ENCODE data around the gene CAMK2B. TPM values are rescaled to one million over a fixed set of nuclear protein-coding genes. Genes with fewer than 3 reads are reported as not detected.
"Not testable (repeated sequence)": the region's sequence is repeated elsewhere in the genome, so short reads cannot be mapped to it uniquely, and the experiment has no call there.

Gene CAMK2B
- total and polyA plus RNA-seq, 2 of the 13 experiments (the other 11 are each of a cell fraction or from before 2014, with no cell fraction given) = 0.27 to 0.48 TPM

GRCh38 chr7:44175730-44176129 lies 149.7 kb downstream of the CAMK2B start:
- Histone ChIP-seq H2AFZ (ENCODE audit: low read length) (no peak overlapping the region), H3K27me3 (ENCODE audit: control insufficient read depth in 1 of 2, insufficient read depth in 2 of 2, low read length in 2 of 2) (peaks cover 0 to 9% of the 10 kb centered on the region in 2 experiments; a peak in 3 of 5 replicates), H3K9ac (ENCODE audit: insufficient read depth, low read depth, low read length) (no peak overlapping the region), H3K9me3 (ENCODE audit: low read length) (no peaks in the 10 kb centered on the region), H3K79me2 (ENCODE audit: insufficient read depth, low read length) (no peaks in the 10 kb centered on the region), H3K27ac (ENCODE audit: extremely low read length, insufficient read depth, low read length) (no peak overlapping the region), H4K20me1 (ENCODE audit: insufficient read depth, low read length) (no peaks in the 10 kb centered on the region), H3K36me3 (replicated peaks in 1 of 2; ENCODE audit: control insufficient read depth in 1 of 2, insufficient read depth in 2 of 2, low read length in 2 of 2) (no peaks in the 10 kb centered on the region), H3K4me2 (ENCODE audit: low read depth, low read length) (no peak overlapping the region), H3K4me1 (ENCODE audit: insufficient read depth, low read length) (no peaks in the 10 kb centered on the region), H3K4me3 (replicated peaks in 1 of 3; ENCODE audit: insufficient read depth in 1 of 3, low read depth in 2 of 3, low read length in 3 of 3) (no peak overlapping the region)
- WGBS (ENCODE audit: low lambda C conversion rate) = 10% methylated on average over 3 of the region's 3 CpGs
- intact Hi-C loops (cut with micrococcal nuclease; ENCODE audit: unreplicated experiment) (no loop called here), in situ Hi-C loops (cut with HindIII; ENCODE audit: extremely low pct_ligation_motif_present, low pct_unique_long_range_greater_than_20kb) (no loop called here)
- FAIRE-seq (no peak), DNase-seq (ENCODE audit: low spot score) (no peak), ATAC-seq (no peak)
- POLR2A ChIA-PET = no interaction called here
- CTCF ChIA-PET (ENCODE audit: low intra/inter-chr PET ratio, low total read pairs) = no interaction called here
- BruUV-seq (replicated peaks) = no TSS peak
- TF ChIP-seq ZNF503 (CRISPR knock-in tag; IDR thresholded peaks at IDR 0.05) = no peak
- no peak for TF ChIP-seq ZBTB34 (CRISPR knock-in tag; IDR thresholded peaks at IDR 0.05)
- TF ChIP-seq ZNF746 (CRISPR knock-in tag; IDR thresholded peaks at IDR 0.05) = no peak
- TF ChIP-seq PHF5A (CRISPR knock-in tag; IDR thresholded peaks at IDR 0.05; ENCODE audit: low read depth, unreplicated experiment) = no peak
- TF ChIP-seq SRSF4 (IDR thresholded peaks at IDR 0.05; ENCODE audit: low read depth, low read length, poor library complexity, severe bottlenecking) = no peak
- TF ChIP-seq ZKSCAN1 (IDR thresholded peaks at IDR 0.05; ENCODE audit: low read length) = no peak
- no peak for TF ChIP-seq ADNP (CRISPR knock-in tag; IDR thresholded peaks at IDR 0.05)
- TF ChIP-seq IRF9 (CRISPR knock-in tag; IDR thresholded peaks at IDR 0.05; ENCODE audit: borderline replicate concordance) = no peak
- TF ChIP-seq ZNF878 (CRISPR knock-in tag; IDR thresholded peaks at IDR 0.05) = no peak
- TF ChIP-seq KLF13 (CRISPR knock-in tag; IDR thresholded peaks at IDR 0.05) = no peak
- TF ChIP-seq HES4 (CRISPR knock-in tag; IDR thresholded peaks at IDR 0.05; ENCODE audit: borderline replicate concordance) = no peak

GRCh38 chr7:44174694-44174948 lies 150.8 kb downstream of the CAMK2B start:
- H3K36me3 ChIP-seq (replicated peaks in 1 of 2; ENCODE audit: control insufficient read depth in 1 of 2, insufficient read depth in 2 of 2, low read length in 2 of 2); FAIRE-seq; intact Hi-C loops (cut with micrococcal nuclease; ENCODE audit: unreplicated experiment); H3K4me2 ChIP-seq (ENCODE audit: low read depth, low read length); H3K9me3 ChIP-seq (ENCODE audit: low read length); H3K4me1 ChIP-seq (ENCODE audit: insufficient read depth, low read length); BruUV-seq (replicated peaks); CTCF ChIA-PET (ENCODE audit: low intra/inter-chr PET ratio, low total read pairs); ATAC-seq; H3K4me3 ChIP-seq (replicated peaks in 1 of 3; ENCODE audit: insufficient read depth in 1 of 3, low read depth in 2 of 3, low read length in 3 of 3); H2AFZ ChIP-seq (ENCODE audit: low read length); POLR2A ChIA-PET; H3K79me2 ChIP-seq (ENCODE audit: insufficient read depth, low read length); H4K20me1 ChIP-seq (ENCODE audit: insufficient read depth, low read length); in situ Hi-C loops (cut with HindIII; ENCODE audit: extremely low pct_ligation_motif_present, low pct_unique_long_range_greater_than_20kb); H3K27ac ChIP-seq (ENCODE audit: extremely low read length, insufficient read depth, low read length); DNase-seq (ENCODE audit: low spot score); H3K9ac ChIP-seq (ENCODE audit: insufficient read depth, low read depth, low read length): not testable (repeated sequence)
- WGBS (ENCODE audit: low lambda C conversion rate) = 0% methylated on average over 1 of the region's 1 CpG
- peaks cover 0 to 13% of the 10 kb centered on the region in 2 experiments; a peak in 3 of 5 replicates for H3K27me3 ChIP-seq (ENCODE audit: control insufficient read depth in 1 of 2, insufficient read depth in 2 of 2, low read length in 2 of 2)
